Loucy (cell line): ENCODE measurements around the gene FRAT1.

Source experiments
- H2AFZ ChIP-seq: fragments of 200-600 bp; sonication (generic); 2 replicates; pipeline ENCODE4 v1.6.0; 2016; ENCODE audit warnings: antibody characterized with exemption, mild to moderate bottlenecking, low read length, moderate library complexity
- H3F3A ChIP-seq: fragments of 200-600 bp; 2 replicates; pipeline ENCODE4 v1.6.0; 2016; ENCODE audit warnings: antibody characterized with exemption, low read depth, mild to moderate bottlenecking
- H3K27me3 ChIP-seq: fragments of 200-600 bp; sonication (generic); 2 replicates; pipeline ENCODE4 v1.6.1; 2014; ENCODE audit warnings: low read length, mild to moderate bottlenecking; ENCODE audit not compliant: insufficient read depth, poor library complexity, severe bottlenecking
- H3K36me3 ChIP-seq: fragments of 200-600 bp; sonication (generic); 2 replicates; pipeline ENCODE4 v1.6.1; 2016; ENCODE audit warnings: low read length; ENCODE audit not compliant: insufficient read depth
- H3K4me1 ChIP-seq: fragments of 200-600 bp; sonication (generic); 2 replicates; pipeline ENCODE4 v1.5.1; 2014; ENCODE audit warnings: low read length, mild to moderate bottlenecking; ENCODE audit not compliant: insufficient read depth, poor library complexity, severe bottlenecking
- H3K4me2 ChIP-seq: fragments of 200-600 bp; sonication (generic); 2 replicates; pipeline ENCODE4 v1.6.0; 2014; ENCODE audit warnings: antibody characterized with exemption, low read length, low read depth, mild to moderate bottlenecking; ENCODE audit not compliant: poor library complexity, severe bottlenecking
- H3K4me3 ChIP-seq: fragments of 200-600 bp; sonication (generic); 2 replicates; pipeline ENCODE4 v1.5.1; 2014; ENCODE audit warnings: low read length, mild to moderate bottlenecking, mixed read lengths; ENCODE audit not compliant: poor library complexity, severe bottlenecking
- H3K79me2 ChIP-seq: fragments of 200-600 bp; sonication (generic); 2 replicates; pipeline ENCODE4 v1.6.1; 2014; ENCODE audit warnings: low read length; ENCODE audit not compliant: insufficient read depth
- H3K9ac ChIP-seq: fragments of 200-600 bp; sonication (generic); 2 replicates; pipeline ENCODE4 v1.6.0; 2014; ENCODE audit warnings: mild to moderate bottlenecking, low read depth, low read length, moderate library complexity; ENCODE audit not compliant: poor library complexity, severe bottlenecking
- H3K9me2 ChIP-seq: fragments of 200-600 bp; sonication (generic); replicated peaks from 2 replicates; pipeline ENCODE4 v1.6.1; 2016; ENCODE audit warnings: low read depth, low read length, mixed read lengths
- H3K9me3 ChIP-seq: fragments of 200-600 bp; sonication (generic); 2 replicates; pipeline ENCODE4 v1.6.1; 2014; ENCODE audit warnings: mild to moderate bottlenecking, antibody characterized with exemption, low read length, low read depth; ENCODE audit not compliant: insufficient read depth
- H4K20me1 ChIP-seq: fragments of 200-600 bp; sonication (generic); 2 replicates; pipeline ENCODE4 v1.6.0; 2014; ENCODE audit warnings: antibody characterized with exemption, low read length, mild to moderate bottlenecking; ENCODE audit not compliant: insufficient read depth, poor library complexity, severe bottlenecking
- CTCF ChIP-seq: fragments of 200-600 bp; sonication (generic); conservative IDR thresholded peaks from 2 replicates; pipeline ENCODE4 v1.5.1; 2014; ENCODE audit warnings: mild to moderate bottlenecking, antibody characterized with exemption, low read length
- EZH2phosphoT487 ChIP-seq: fragments of 200-600 bp; IDR thresholded peaks from 2 replicates; pipeline ENCODE4 v1.6.1; 2018; ENCODE audit warnings: antibody characterized with exemption, mild to moderate bottlenecking, moderate library complexity, borderline replicate concordance

The FRAT1 gene

GRCh38 chr10:97319671-97320479, 804 bp downstream of the FRAT1 start:
- Histone ChIP-seq H2AFZ (peak overlapping the region; percentile 17; the same call in 1 of the 2 replicates), H3K36me3 (no peaks in the 10 kb centered on the region), H3K27me3 (no peaks in the 10 kb centered on the region), H3K9me2 (no peaks in the 10 kb centered on the region), H3K79me2 (peaks cover 17% of the 10 kb centered on the region; the same call in 1 of the 2 replicates), H3K4me3 (peak overlapping the region; percentile 94), H3K9ac (peak overlapping the region; percentile 70), H3F3A (no peaks in the 10 kb centered on the region), H3K4me1 (peaks cover 16% of the 10 kb centered on the region), H4K20me1 (peaks cover 9% of the 10 kb centered on the region), H3K9me3 (no peaks in the 10 kb centered on the region), H3K4me2 (peak overlapping the region; percentile 98)
- TF ChIP-seq CTCF (peak; percentile 41; the same call in 1 of the 2 replicates), EZH2phosphoT487 (no peak)

- Histone ChIP-seq H2AFZ (peak overlapping the region; percentile 17; the same call in 1 of the 2 replicates), H3K4me1 (peaks cover 16% of the 10 kb centered on the region), H3F3A (no peaks in the 10 kb centered on the region), H3K4me3 (peak overlapping the region; percentile 94), H3K9me3 (no peaks in the 10 kb centered on the region), H3K36me3 (no peaks in the 10 kb centered on the region), H3K27me3 (no peaks in the 10 kb centered on the region), H3K9ac (peak overlapping the region; percentile 70), H3K9me2 (no peaks in the 10 kb centered on the region), H3K4me2 (peak overlapping the region; percentile 98), H3K79me2 (peaks cover 17% of the 10 kb centered on the region; the same call in 1 of the 2 replicates), H4K20me1 (peaks cover 9% of the 10 kb centered on the region)
- no peak for TF ChIP-seq CTCF
- no peak for TF ChIP-seq EZH2phosphoT487
These were observed 1.5 kb downstream of the FRAT1 start for GRCh38 chr10:97320480-97321031.

- no peaks in the 10 kb centered on the region for H3K27me3 ChIP-seq
- H3K9me2 ChIP-seq, result no peaks in the 10 kb centered on the region
- peak overlapping the region; percentile 98 for H3K4me2 ChIP-seq
- H3K4me3 ChIP-seq, result peak overlapping the region; percentile 94
- H3K79me2 ChIP-seq, result peaks cover 17% of the 10 kb centered on the region; the same call in 1 of the 2 replicates
- H3K36me3 ChIP-seq, result no peaks in the 10 kb centered on the region
- H3K9ac ChIP-seq, result peak overlapping the region; percentile 70
- no peak overlapping the region for H2AFZ ChIP-seq
- H3K4me1 ChIP-seq, result peaks cover 16% of the 10 kb centered on the region
- no peaks in the 10 kb centered on the region for H3K9me3 ChIP-seq
- TF ChIP-seq EZH2phosphoT487 (no peak), CTCF (no peak)
- no peaks in the 10 kb centered on the region for H3F3A ChIP-seq
- peaks cover 9% of the 10 kb centered on the region for H4K20me1 ChIP-seq
These were observed 2.1 kb downstream of the FRAT1 start for GRCh38 chr10:97321032-97321803.
